ENCODE results near the gene KCTD15.

DNA sequence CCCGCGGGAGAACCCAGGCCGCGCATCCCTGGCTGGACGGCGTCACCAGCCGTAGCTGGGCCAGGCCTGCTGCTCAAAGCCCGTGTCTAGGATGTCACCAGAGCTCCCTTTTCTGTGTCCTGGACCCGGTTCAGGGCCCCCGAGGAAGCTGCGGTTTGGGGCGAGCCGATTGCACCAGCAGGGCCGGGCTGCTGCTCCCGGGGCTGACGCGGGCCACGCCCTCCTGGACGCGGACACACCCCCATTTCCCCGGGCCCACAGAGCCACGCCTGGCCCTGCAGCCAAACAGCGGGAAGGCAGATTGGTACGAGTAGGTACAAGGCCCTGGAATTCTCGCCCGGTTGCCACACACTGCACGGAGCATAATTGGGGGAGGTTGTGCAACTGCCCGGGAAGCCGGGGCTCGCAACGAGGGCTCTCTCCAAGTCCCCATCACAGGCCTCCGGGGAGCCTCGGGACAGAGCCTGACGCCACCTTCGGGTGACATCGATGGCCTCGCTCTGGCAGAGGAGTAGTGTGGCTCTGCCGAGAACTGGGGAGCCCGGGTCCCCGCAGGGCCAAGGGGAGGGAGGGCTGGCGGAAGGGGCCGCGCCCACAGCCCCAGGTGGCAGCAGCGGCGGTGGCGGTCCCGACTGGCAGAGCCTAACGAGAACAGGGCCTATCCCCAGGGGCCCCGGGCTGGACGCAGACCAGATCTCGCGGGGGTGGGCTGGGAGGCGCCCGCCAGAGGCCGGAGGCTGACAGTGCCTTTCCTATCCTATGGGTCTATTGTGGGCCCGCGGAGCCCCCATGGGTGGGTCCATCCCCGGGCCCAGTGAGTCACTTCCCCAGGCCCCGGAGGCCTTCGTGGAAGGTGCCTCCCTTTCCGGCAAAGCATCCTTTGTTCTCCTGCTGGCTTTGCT is 23.5 kb downstream of the KCTD15 start:
- TF ChIP-seq, protein P1, sequence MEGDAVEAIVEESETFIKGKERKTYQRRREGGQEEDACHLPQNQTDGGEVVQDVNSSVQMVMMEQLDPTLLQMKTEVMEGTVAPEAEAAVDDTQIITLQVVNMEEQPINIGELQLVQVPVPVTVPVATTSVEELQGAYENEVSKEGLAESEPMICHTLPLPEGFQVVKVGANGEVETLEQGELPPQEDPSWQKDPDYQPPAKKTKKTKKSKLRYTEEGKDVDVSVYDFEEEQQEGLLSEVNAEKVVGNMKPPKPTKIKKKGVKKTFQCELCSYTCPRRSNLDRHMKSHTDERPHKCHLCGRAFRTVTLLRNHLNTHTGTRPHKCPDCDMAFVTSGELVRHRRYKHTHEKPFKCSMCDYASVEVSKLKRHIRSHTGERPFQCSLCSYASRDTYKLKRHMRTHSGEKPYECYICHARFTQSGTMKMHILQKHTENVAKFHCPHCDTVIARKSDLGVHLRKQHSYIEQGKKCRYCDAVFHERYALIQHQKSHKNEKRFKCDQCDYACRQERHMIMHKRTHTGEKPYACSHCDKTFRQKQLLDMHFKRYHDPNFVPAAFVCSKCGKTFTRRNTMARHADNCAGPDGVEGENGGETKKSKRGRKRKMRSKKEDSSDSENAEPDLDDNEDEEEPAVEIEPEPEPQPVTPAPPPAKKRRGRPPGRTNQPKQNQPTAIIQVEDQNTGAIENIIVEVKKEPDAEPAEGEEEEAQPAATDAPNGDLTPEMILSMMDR (conservative IDR thresholded peaks at IDR 0.05; ENCODE audit: low read depth, low read length), result no peak
- no peak for TF ChIP-seq EZH2 (IDR thresholded peaks at IDR 0.05; ENCODE audit: borderline replicate concordance, low read depth, low read length, poor library complexity, severe bottlenecking)
